ENCODE measurements around the gene UROC1.
A peak's percentile ranks its signal among the peaks of the same experiment; 100 is the strongest.

UROC1 gene

GRCh38 chr3:126448136-126448892 lies 69.3 kb downstream of the UROC1 start:
- no peak for DNase-seq (ENCODE audit: low read depth, low spot score)
- H3K27ac ChIP-seq: no peak overlapping the region

GRCh38 chr3:126447456-126448106 lies 70.0 kb downstream of the UROC1 start:
- H3K27ac ChIP-seq: no peak overlapping the region
- DNase-seq (ENCODE audit: low read depth, low spot score): no peak

GRCh38 chr3:126446791-126447190 lies 70.8 kb downstream of the UROC1 start:
- peak; percentile 10 for DNase-seq (ENCODE audit: low read depth, low spot score)
- no peak overlapping the region for H3K27ac ChIP-seq

- no peak for DNase-seq (ENCODE audit: low read depth, low spot score)
- H3K27ac ChIP-seq: no peak overlapping the region
Observed at GRCh38 chr3:126446301-126446700, 71.3 kb downstream of the UROC1 start.

GRCh38 chr3:126445506-126445905 lies 72.1 kb downstream of the UROC1 start:
- H3K27ac ChIP-seq: no peak overlapping the region
- DNase-seq (ENCODE audit: low read depth, low spot score): no peak

GRCh38 chr3:126442856-126443242 lies 74.7 kb downstream of the UROC1 start:
- DNase-seq (ENCODE audit: low read depth, low spot score): no peak

GRCh38 chr3:126442094-126442855 lies 75.3 kb downstream of the UROC1 start:
- H3K27ac ChIP-seq: no peak overlapping the region
- DNase-seq (ENCODE audit: low read depth, low spot score): no peak

More at GRCh38 chr3:126442856-126443242, 74.7 kb downstream of the UROC1 start:
- H3K27ac ChIP-seq: no peak overlapping the region

GRCh38 chr3:126441256-126441880 lies 76.2 kb downstream of the UROC1 start:
- H3K27ac ChIP-seq: no peak overlapping the region

GRCh38 chr3:126440709-126440995 lies 76.9 kb downstream of the UROC1 start:
- DNase-seq (ENCODE audit: low read depth, low spot score): no peak
- no peak overlapping the region for H3K27ac ChIP-seq

More at GRCh38 chr3:126441256-126441880, 76.2 kb downstream of the UROC1 start:
- no peak for DNase-seq (ENCODE audit: low read depth, low spot score)

GRCh38 chr3:126439968-126440708 lies 77.4 kb downstream of the UROC1 start:
- DNase-seq (ENCODE audit: low read depth, low spot score): no peak

GRCh38 chr3:126439346-126439967 lies 78.1 kb downstream of the UROC1 start:
- no peak overlapping the region for H3K27ac ChIP-seq
- DNase-seq (ENCODE audit: low read depth, low spot score): no peak

More at GRCh38 chr3:126439968-126440708, 77.4 kb downstream of the UROC1 start:
- no peak overlapping the region for H3K27ac ChIP-seq

- no peak for DNase-seq (ENCODE audit: low read depth, low spot score)
- H3K27ac ChIP-seq: no peak overlapping the region
Observed at GRCh38 chr3:126438746-126439145, 78.8 kb downstream of the UROC1 start.

GRCh38 chr3:126438186-126438585 lies 79.4 kb downstream of the UROC1 start:
- DNase-seq (ENCODE audit: low read depth, low spot score): no peak
- no peak overlapping the region for H3K27ac ChIP-seq

- DNase-seq (ENCODE audit: low read depth, low spot score): no peak
- H3K27ac ChIP-seq: no peak overlapping the region
Observed at GRCh38 chr3:126436826-126437717, 80.5 kb downstream of the UROC1 start.

- H3K27ac ChIP-seq: no peak overlapping the region
- DNase-seq (ENCODE audit: low read depth, low spot score): no peak
Observed at GRCh38 chr3:126435456-126436315, 81.9 kb downstream of the UROC1 start.

GRCh38 chr3:126434931-126435411 lies 82.6 kb downstream of the UROC1 start:
- DNase-seq (ENCODE audit: low read depth, low spot score): no peak
- H3K27ac ChIP-seq: no peak overlapping the region

- H3K27ac ChIP-seq: no peak overlapping the region
Observed at GRCh38 chr3:126434264-126434590, 83.3 kb downstream of the UROC1 start.

More at GRCh38 chr3:126434264-126434590, 83.3 kb downstream of the UROC1 start:
- no peak for DNase-seq (ENCODE audit: low read depth, low spot score)

Data from epithelial cell of prostate (primary cell).